B cell (primary cell): ENCODE measurements around the gene C2orf42. TPM values are rescaled to one million over a fixed set of nuclear protein-coding genes. Genes with fewer than 3 reads are reported as not detected.

Experiments used
- ATAC-seq: fragments of 200-7000 bp; cut with Tn5 transposase; one replicate; pipeline ENCODE4 v1.10.0; 2021; ENCODE audit warnings: low read depth, mild to moderate bottlenecking, moderate number of reproducible peaks, moderate library complexity
- CTCF ChIA-PET: fragments of 350-600 bp; sonication (Branson Sonifier 250); formaldehyde crosslinking; loops from one replicate; lab custom pipeline; 2021; ENCODE audit warnings: antibody characterized with exemption, inconsistent platforms; lab: Charles Lee
- POLR2A ChIA-PET: fragments of 350-600 bp; sonication (Branson Sonifier 250); formaldehyde crosslinking; loops from one replicate; lab custom pipeline; 2021; ENCODE audit warnings: antibody characterized with exemption; lab: Charles Lee
- DNase-seq: peaks from one replicate; pipeline ENCODE4 v3.0.0; 2013
- H2AFZ ChIP-seq: 2 replicates; pipeline ENCODE4 v1.6.1; 2012; ENCODE audit warnings: mild to moderate bottlenecking, low read depth, low read length; ENCODE audit not compliant: insufficient read depth, poor library complexity, severe bottlenecking
- H3K27ac ChIP-seq, 2 donors: 1 replicate in 1 of 2; 2 replicates in 1 of 2; pipeline ENCODE4 v1.5.1; 2012 to 2013; ENCODE audit warnings: low read length in 2 of 2, mild to moderate bottlenecking in 2 of 2, moderate library complexity in 1 of 2
- H3K27me3 ChIP-seq, 4 experiments: fragments of 200-600 bp in 1 of 4; sonication (generic) in 1 of 4; replicated peaks in 1 of 4; 1 replicate in 2 of 4; 2 replicates in 2 of 4; pipeline versions ENCODE4 v1.6.1 to v1.7.0; 2013 to 2016; ENCODE audit warnings: low read length in 3 of 4, mild to moderate bottlenecking in 2 of 4, mixed read lengths in 1 of 4, moderate library complexity in 1 of 4; ENCODE audit not compliant: insufficient read depth in 4 of 4, control insufficient read depth in 3 of 4; ENCODE audit errors: control extremely low read depth in 1 of 4
- H3K36me3 ChIP-seq, 2 experiments: replicated peaks in 1 of 2; 1 replicate in 1 of 2; 2 replicates in 1 of 2; pipeline versions ENCODE4 v1.6.1 to v1.7.1; 2013; ENCODE audit warnings: low read length in 1 of 2; ENCODE audit not compliant: insufficient read depth in 2 of 2, control insufficient read depth in 1 of 2; ENCODE audit errors: control extremely low read depth in 1 of 2, extremely low read depth in 1 of 2
- H3K4me1 ChIP-seq, 2 donors: fragments of 200-600 bp in 1 of 2; sonication (generic) in 1 of 2; 1 replicate in 1 of 2; 2 replicates in 1 of 2; pipeline versions ENCODE4 v1.5.1 to v1.6.1; 2013 to 2017; ENCODE audit warnings: low read length in 2 of 2; ENCODE audit not compliant: control insufficient read depth in 2 of 2, insufficient read depth in 2 of 2
- H3K4me2 ChIP-seq: replicated peaks from 2 replicates; pipeline ENCODE3; 2012; ENCODE audit warnings: mild to moderate bottlenecking, low read depth, low read length; ENCODE audit not compliant: poor library complexity, severe bottlenecking
- H3K4me3 ChIP-seq, 5 experiments: fragments of 200-600 bp in 1 of 5; sonication (generic) in 1 of 5; 1 replicate in 3 of 5; 2 replicates in 2 of 5; pipeline versions ENCODE4 v1.5.1 to v1.7.0; 2011 to 2016; ENCODE audit warnings: low read length in 4 of 5, mild to moderate bottlenecking in 4 of 5, low read depth in 2 of 5, control low read depth in 1 of 5, moderate library complexity in 1 of 5; ENCODE audit not compliant: insufficient read depth in 1 of 5; ENCODE audit errors: control extremely low read depth in 1 of 5, extremely low read depth in 1 of 5
- H3K79me2 ChIP-seq: fragments of 200-600 bp; sonication (generic); one replicate; pipeline ENCODE4 v1.6.0; 2016; ENCODE audit warnings: low read length; ENCODE audit not compliant: control insufficient read depth, insufficient read depth
- H3K9ac ChIP-seq: fragments of 200-600 bp; sonication (generic); 2 replicates; pipeline ENCODE4 v1.6.1; 2017; ENCODE audit warnings: mild to moderate bottlenecking, low read length, moderate library complexity
- H3K9me3 ChIP-seq, 3 donors: one replicate each; pipeline versions ENCODE4 v1.6.1 to v1.7.1; 2013; ENCODE audit warnings: low read length in 2 of 3; ENCODE audit not compliant: control insufficient read depth in 2 of 3, insufficient read depth in 1 of 3; ENCODE audit errors: control extremely low read depth in 1 of 3
- H4K20me1 ChIP-seq: 2 replicates; pipeline ENCODE4 v1.6.0; 2012; ENCODE audit warnings: mild to moderate bottlenecking, low read length; ENCODE audit not compliant: insufficient read depth, control insufficient read depth, poor library complexity, severe bottlenecking
- H3K27ac Mint-ChIP-seq: one replicate; pipeline ENCODE4 v1.8.0; 2021; ENCODE audit warnings: mixed read lengths
- H3K27me3 Mint-ChIP-seq: one replicate; pipeline ENCODE4 v1.8.0; 2021; ENCODE audit warnings: mixed read lengths
- H3K4me1 Mint-ChIP-seq: one replicate; pipeline ENCODE4 v1.8.0; 2021; ENCODE audit warnings: mixed read lengths
- H3K4me3 Mint-ChIP-seq: one replicate; pipeline ENCODE4 v1.8.0; 2021; ENCODE audit warnings: mixed read lengths
- H3K9me3 Mint-ChIP-seq: one replicate; pipeline ENCODE4 v1.8.0; 2022; ENCODE audit warnings: mixed read lengths; ENCODE audit not compliant: insufficient read depth
- CTCF ChIP-seq: fragments of 200-600 bp; IDR thresholded peaks from one replicate; pipeline ENCODE4 v1.8.0; 2022; ENCODE audit warnings: antibody characterized with exemption, mild to moderate bottlenecking
- EZH2 ChIP-seq: IDR thresholded peaks from 2 replicates; pipeline ENCODE4 v1.6.1; 2012; ENCODE audit warnings: borderline replicate concordance, low read depth, mild to moderate bottlenecking, moderate library complexity, low read length; ENCODE audit not compliant: insufficient read depth, poor library complexity, severe bottlenecking
- WGBS: methylation state at CpG from one replicate; pipeline ENCODE4 v1.1.5; 2013; ENCODE audit warnings: missing lambda C conversion rate; ENCODE audit not compliant: insufficient coverage; 5-methylcytosine and 5-hydroxymethylcytosine counted together
- intact Hi-C: fragments of 100-400 bp; cut with micrococcal nuclease; formaldehyde crosslinking; loops from one replicate; pipeline ENCODE4 v1.10.0; 2022
- polyA plus RNA-seq: library from polyadenylated mRNA; depleted of rRNA; stranded (reverse); fragments of >200 nt; gene quantifications from 2 replicates; pipeline ENCODE4 v1.2.3, GENCODE V29; 2012
- total RNA-seq, 2 donors: library from RNA; stranded (reverse); fragments of 120-200 nt in 1 of 2; gene quantifications; 1 replicate in 1 of 2; 2 replicates in 1 of 2; pipeline versions ENCODE4 v1.2.3 to v1.2.4, GENCODE V29; 2013 to 2022

Gene C2orf42
- total and polyA plus RNA-seq, 2 donors (not counting 1 experiment from before 2014, with no cell fraction given) = 13.0 to 42.9 TPM

GRCh38 chr2:70101174-70101573 lies 89.6 kb downstream of the C2orf42 start:
- CTCF ChIA-PET = no interaction called here
- no peaks in the 10 kb centered on the region for H3K27me3 Mint-ChIP-seq
- WGBS = 100% methylated on average over 4 of the region's 6 CpGs

More at GRCh38 chr2:70101174-70101573, 89.6 kb downstream of the C2orf42 start:
- no peaks in the 10 kb centered on the region for H3K27me3 ChIP-seq
- no peak overlapping the region for H3K4me2 ChIP-seq
- no peak for DNase-seq
- H3K36me3 ChIP-seq = no peaks in the 10 kb centered on the region
- no peak for ATAC-seq
- intact Hi-C loops = no loop called here
- no peak overlapping the region for H3K27ac Mint-ChIP-seq
- no peaks in the 10 kb centered on the region for H3K9me3 Mint-ChIP-seq
- H4K20me1 ChIP-seq = no peaks in the 10 kb centered on the region
- peaks cover 28% of the 10 kb centered on the region for H3K4me1 Mint-ChIP-seq
- TF ChIP-seq EZH2 (no peak), CTCF (no peak)
- POLR2A ChIA-PET = interaction anchor here (1.0 to 1.5 kb wide), 2 partner anchors 9 to 22 kb away, joined by 4 to 6 read pairs; no protein-coding TSS in a partner anchor
- H2AFZ ChIP-seq = no peak overlapping the region
- no peak overlapping the region for H3K4me3 Mint-ChIP-seq
- no peak overlapping the region for H3K9ac ChIP-seq
- no peaks in the 10 kb centered on the region for H3K9me3 ChIP-seq
- H3K4me1 ChIP-seq = peaks cover 22 to 31% of the 10 kb centered on the region in 2 donors
- no peaks in the 10 kb centered on the region for H3K79me2 ChIP-seq
- no peak overlapping the region for H3K27ac ChIP-seq
- H3K4me3 ChIP-seq = no peak overlapping the region

Other genes with a start within 250 kb of the C2orf42 start
- gene ASPRV1, start 229.4 kb downstream of the C2orf42 start, total RNA-seq = 0.68 and 1.1 TPM in 2 replicates
- 0.68 and 1.1 TPM in 2 replicates for gene ASPRV1, start 229.4 kb downstream of the C2orf42 start, polyA plus RNA-seq
- 304 and 327 TPM in 2 replicates for gene PCBP1, start 103.5 kb downstream of the C2orf42 start, total RNA-seq
- 155 and 172 TPM in 2 replicates for gene PCBP1, start 103.5 kb downstream of the C2orf42 start, polyA plus RNA-seq
- gene TIA1, start 57.6 kb upstream of the C2orf42 start, total RNA-seq = 214 and 243 TPM in 2 replicates
- 113 and 132 TPM in 2 replicates for gene TIA1, start 57.6 kb upstream of the C2orf42 start, polyA plus RNA-seq
- gene PCYOX1, start 67.1 kb upstream of the C2orf42 start, total RNA-seq = 16.9 and 21.0 TPM in 2 replicates
- 1.4 and 1.8 TPM in 2 replicates for gene PCYOX1, start 67.1 kb upstream of the C2orf42 start, polyA plus RNA-seq
- 73.0 and 77.5 TPM in 2 replicates for gene SNRPG, start 102.7 kb upstream of the C2orf42 start, total RNA-seq
- 38.1 and 151 TPM in 2 replicates for gene SNRPG, start 102.7 kb upstream of the C2orf42 start, polyA plus RNA-seq
- gene FAM136A, start 111.0 kb upstream of the C2orf42 start, total RNA-seq = 41.6 and 41.7 TPM in 2 replicates
- 31.1 and 39.1 TPM in 2 replicates for gene FAM136A, start 111.0 kb upstream of the C2orf42 start, polyA plus RNA-seq